ENCODE results near the gene TTYH1. TPM values are rescaled to one million over a fixed set of nuclear protein-coding genes. Genes with fewer than 3 reads are reported as not detected.
A peak's percentile ranks its signal among the peaks of the same experiment; 100 is the strongest.

The TTYH1 gene
- total and polyA plus RNA-seq, 7 experiments from 2014 or later, result 0.10 to 1.8 (median 0.32) TPM; not detected in 3

GRCh38 chr19:54412877-54413276, 2.4 kb upstream of the TTYH1 start:
- Histone ChIP-seq H3K27ac (ENCODE audit: low read depth, low read length) (no peak overlapping the region), H3K4me3 (ENCODE audit: low read length) (no peak overlapping the region), H3K4me1 (ENCODE audit: control insufficient read depth in 2 of 2, insufficient read depth in 2 of 2, low read length in 2 of 2) (peaks cover 0 to 6% of the 10 kb centered on the region in 2 donors), H3K9me3 (ENCODE audit: control insufficient read depth in 2 of 3, low read length in 3 of 3) (no peaks in the 10 kb centered on the region), H3K36me3 (ENCODE audit: control insufficient read depth in 2 of 3, insufficient read depth in 3 of 3, low read length in 3 of 3) (no peaks in the 10 kb centered on the region), H3K27me3 (ENCODE audit: control insufficient read depth in 2 of 2, insufficient read depth in 2 of 2, low read length in 2 of 2) (peaks cover 3 to 15% of the 10 kb centered on the region in 2 donors)
- H3K9me3 Mint-ChIP-seq, result peaks cover 0 to 18% (median 8%) of the 10 kb centered on the region in 11 donors
- CTCF ChIA-PET, result no interaction called here
- POLR2A ChIA-PET, result no interaction called here
- no peak overlapping the region for H3K27ac Mint-ChIP-seq
- peaks cover 0 to 15% (median 3%) of the 10 kb centered on the region in 5 donors for H3K36me3 Mint-ChIP-seq
- no peak overlapping the region for H3K4me3 Mint-ChIP-seq
- peaks cover 26 to 42% (median 40%) of the 10 kb centered on the region in 5 donors for H3K27me3 Mint-ChIP-seq
- H3K4me1 Mint-ChIP-seq, result peaks cover 9 to 17% (median 12%) of the 10 kb centered on the region in 7 donors
- DNase-seq (no peak), ATAC-seq (no peak)
- intact Hi-C loops (cut with micrococcal nuclease), result no loop called here

- no peaks in the 10 kb centered on the region for H3K36me3 ChIP-seq (ENCODE audit: control insufficient read depth in 2 of 3, insufficient read depth in 3 of 3, low read length in 3 of 3)
- H3K9me3 ChIP-seq (ENCODE audit: control insufficient read depth in 2 of 3, low read length in 3 of 3), result no peaks in the 10 kb centered on the region
- ATAC-seq (no peak), DNase-seq (no peak)
- Mint-ChIP-seq H3K9me3 (peaks cover 0 to 14% (median 5%) of the 10 kb centered on the region in 11 donors), H3K27ac (no peak overlapping the region), H3K27me3 (peaks cover 32 to 47% (median 45%) of the 10 kb centered on the region in 5 donors), H3K36me3 (peaks cover 0 to 14% (median 3%) of the 10 kb centered on the region in 5 donors), H3K4me3 (no peak overlapping the region), H3K4me1 (peaks cover 14 to 24% (median 17%) of the 10 kb centered on the region in 7 donors)
- H3K27ac ChIP-seq (ENCODE audit: low read depth, low read length), result no peak overlapping the region
- no peak overlapping the region for H3K4me3 ChIP-seq (ENCODE audit: low read length)
- intact Hi-C loops (cut with micrococcal nuclease), result no loop called here
- CTCF ChIA-PET, result no interaction called here
- peaks cover 3 to 15% of the 10 kb centered on the region in 2 donors for H3K27me3 ChIP-seq (ENCODE audit: control insufficient read depth in 2 of 2, insufficient read depth in 2 of 2, low read length in 2 of 2)
- peaks cover 0 to 11% of the 10 kb centered on the region in 2 donors for H3K4me1 ChIP-seq (ENCODE audit: control insufficient read depth in 2 of 2, insufficient read depth in 2 of 2, low read length in 2 of 2)
- POLR2A ChIA-PET, result no interaction called here
These were observed 1.1 kb upstream of the TTYH1 start for GRCh38 chr19:54414156-54414555.

- H3K4me3 ChIP-seq (ENCODE audit: low read length), result no peak overlapping the region
- intact Hi-C loops (cut with micrococcal nuclease), result no loop called here
- peaks cover 0 to 11% of the 10 kb centered on the region in 2 donors for H3K4me1 ChIP-seq (ENCODE audit: control insufficient read depth in 2 of 2, insufficient read depth in 2 of 2, low read length in 2 of 2)
- no peak overlapping the region for H3K27ac ChIP-seq (ENCODE audit: low read depth, low read length)
- H3K4me1 Mint-ChIP-seq, result peaks cover 14 to 22% (median 20%) of the 10 kb centered on the region in 7 donors
- peaks cover 0 to 15% of the 10 kb centered on the region in 2 donors for H3K27me3 ChIP-seq (ENCODE audit: control insufficient read depth in 2 of 2, insufficient read depth in 2 of 2, low read length in 2 of 2)
- ChIA-PET CTCF (no interaction called here), POLR2A (interaction anchor here (1.3 kb wide), 1 partner anchor 33 kb away, joined by 3 read pairs; the partner anchor contains the start of gene LENG8)
- H3K27ac Mint-ChIP-seq, result no peak overlapping the region
- peaks cover 0 to 10% (median 3%) of the 10 kb centered on the region in 11 donors for H3K9me3 Mint-ChIP-seq
- DNase-seq, result no peak
- H3K36me3 Mint-ChIP-seq, result peaks cover 0 to 13% (median 3%) of the 10 kb centered on the region in 5 donors
- H3K36me3 ChIP-seq (ENCODE audit: control insufficient read depth in 2 of 3, insufficient read depth in 3 of 3, low read length in 3 of 3), result no peaks in the 10 kb centered on the region
- H3K9me3 ChIP-seq (ENCODE audit: control insufficient read depth in 2 of 3, low read length in 3 of 3), result no peaks in the 10 kb centered on the region
- no peak for ATAC-seq
- peak overlapping the region in 2 of 10 donors; percentile 53 to 71 for H3K4me3 Mint-ChIP-seq
- peaks cover 38 to 47% (median 40%) of the 10 kb centered on the region in 5 donors for H3K27me3 Mint-ChIP-seq
These were observed 823 bp downstream of the TTYH1 start for GRCh38 chr19:54415901-54416673.

DNA sequence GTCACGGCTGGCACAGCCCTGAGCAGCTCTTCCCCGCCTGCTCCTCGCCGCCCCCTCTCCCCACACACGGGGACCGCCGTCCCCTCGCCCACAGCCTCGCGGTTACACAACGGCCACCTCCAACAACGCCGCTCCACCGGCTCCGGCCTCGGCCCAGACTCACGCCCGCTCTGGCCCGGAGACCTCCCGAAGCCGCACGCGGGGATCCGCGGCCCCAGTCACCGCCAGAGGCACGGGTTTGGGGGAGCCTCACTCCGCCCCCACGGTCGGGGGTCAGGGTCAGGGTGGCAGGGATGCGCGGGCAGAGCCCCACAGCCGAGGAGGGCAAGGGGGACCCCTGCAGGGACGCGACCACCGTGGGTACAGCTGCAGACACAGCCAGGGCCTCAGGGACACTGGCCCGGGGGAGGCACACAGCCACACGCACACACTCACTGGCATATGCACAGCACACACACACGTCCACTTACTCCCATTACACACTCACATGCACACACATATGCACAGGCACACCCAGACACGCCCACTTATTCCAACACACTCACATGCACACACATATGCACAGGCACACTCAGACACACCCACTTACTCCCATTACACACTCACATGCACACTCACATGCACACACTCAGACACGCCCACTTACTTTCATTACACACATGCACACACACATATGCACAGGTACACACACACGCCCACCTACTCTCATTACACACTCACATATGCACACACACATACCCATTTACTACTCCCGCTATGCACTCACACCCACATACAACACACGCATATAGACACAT, 1.6 kb downstream of the TTYH1 start:
- peak overlapping the region in 6 of 10 donors; percentile 1 to 60 (median 16) for H3K4me3 Mint-ChIP-seq
- H3K9me3 Mint-ChIP-seq, result peaks cover 0 to 10% (median 3%) of the 10 kb centered on the region in 11 donors
- Histone ChIP-seq H3K4me3 (ENCODE audit: low read length) (no peak overlapping the region), H3K36me3 (ENCODE audit: control insufficient read depth in 2 of 3, insufficient read depth in 3 of 3, low read length in 3 of 3) (no peaks in the 10 kb centered on the region), H3K27me3 (ENCODE audit: control insufficient read depth in 2 of 2, insufficient read depth in 2 of 2, low read length in 2 of 2) (peaks cover 0 to 15% of the 10 kb centered on the region in 2 donors), H3K27ac (ENCODE audit: low read depth, low read length) (no peak overlapping the region), H3K9me3 (ENCODE audit: control insufficient read depth in 2 of 3, low read length in 3 of 3) (no peaks in the 10 kb centered on the region), H3K4me1 (ENCODE audit: control insufficient read depth in 2 of 2, insufficient read depth in 2 of 2, low read length in 2 of 2) (peaks cover 0 to 11% of the 10 kb centered on the region in 2 donors)
- POLR2A ChIA-PET, result no interaction called here
- ATAC-seq (no peak), DNase-seq (no peak)
- peaks cover 14 to 22% (median 20%) of the 10 kb centered on the region in 7 donors for H3K4me1 Mint-ChIP-seq
- intact Hi-C loops (cut with micrococcal nuclease), result no loop called here
- peaks cover 0 to 13% (median 3%) of the 10 kb centered on the region in 5 donors for H3K36me3 Mint-ChIP-seq
- H3K27ac Mint-ChIP-seq, result no peak overlapping the region
- H3K27me3 Mint-ChIP-seq, result peaks cover 36 to 47% (median 40%) of the 10 kb centered on the region in 5 donors
- CTCF ChIA-PET, result no interaction called here

DNA sequence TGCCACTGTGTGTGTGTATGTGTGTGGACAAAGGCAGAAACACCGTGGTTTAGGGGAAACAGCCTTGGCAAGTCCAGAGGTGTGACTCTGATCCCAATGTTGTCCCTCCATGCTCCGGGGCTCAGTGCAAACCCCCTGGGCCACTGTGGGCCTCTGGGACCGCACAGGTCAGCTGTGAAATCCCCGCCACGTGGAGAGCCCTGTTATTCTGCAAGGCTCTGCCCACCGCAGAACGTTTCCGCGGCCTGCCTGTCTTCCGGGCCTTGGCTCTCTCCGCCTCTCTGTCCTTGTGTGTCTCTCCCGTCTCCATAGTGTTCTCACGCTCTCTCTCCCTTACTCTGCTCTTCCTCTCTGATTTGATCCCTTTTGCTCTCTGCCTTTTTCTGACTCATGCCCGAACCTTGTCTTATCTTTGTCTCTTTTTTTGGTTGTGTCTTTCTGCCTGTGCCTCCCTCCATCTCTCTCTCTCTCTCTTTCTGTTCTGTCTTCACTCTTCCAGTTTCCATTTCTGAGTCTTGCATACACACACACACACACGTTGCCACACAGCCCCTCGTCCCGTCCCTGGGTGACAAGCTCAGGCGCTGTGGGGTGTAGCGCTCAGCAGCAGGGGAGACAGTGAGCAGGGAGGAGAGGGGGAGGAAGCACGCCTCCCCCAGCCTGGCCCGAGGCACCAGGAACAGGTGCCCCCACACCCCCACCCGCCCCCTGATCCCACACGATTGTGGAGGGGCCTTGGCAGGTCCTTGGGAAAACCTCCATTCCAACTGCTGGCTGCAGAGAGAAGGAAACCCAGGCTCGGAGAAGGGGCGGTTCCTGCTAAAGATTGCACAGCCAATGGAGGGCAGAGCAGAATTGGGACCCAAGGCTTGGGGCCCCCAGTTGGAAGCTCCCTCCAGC, 3.0 kb downstream of the TTYH1 start:
- H3K4me1 ChIP-seq (ENCODE audit: control insufficient read depth in 2 of 2, insufficient read depth in 2 of 2, low read length in 2 of 2), result peaks cover 0 to 11% of the 10 kb centered on the region in 2 donors
- ChIA-PET CTCF (interaction anchor here (0.6 kb wide), 1 partner anchor 65 kb away, joined by 3 read pairs; no protein-coding TSS in a partner anchor), POLR2A (no interaction called here)
- H3K27ac Mint-ChIP-seq, result peak overlapping the region in 2 of 9 donors; percentile 28 to 89
- ATAC-seq (peak; percentile 65), DNase-seq (no peak)
- intact Hi-C loops (cut with micrococcal nuclease), result no loop called here
- peaks cover 0 to 15% of the 10 kb centered on the region in 2 donors for H3K27me3 ChIP-seq (ENCODE audit: control insufficient read depth in 2 of 2, insufficient read depth in 2 of 2, low read length in 2 of 2)
- H3K9me3 ChIP-seq (ENCODE audit: control insufficient read depth in 2 of 3, low read length in 3 of 3), result no peaks in the 10 kb centered on the region
- H3K27me3 Mint-ChIP-seq, result peaks cover 29 to 46% (median 40%) of the 10 kb centered on the region in 5 donors
- H3K27ac ChIP-seq (ENCODE audit: low read depth, low read length), result no peak overlapping the region
- H3K36me3 ChIP-seq (ENCODE audit: control insufficient read depth in 2 of 3, insufficient read depth in 3 of 3, low read length in 3 of 3), result no peaks in the 10 kb centered on the region
- H3K4me1 Mint-ChIP-seq, result peaks cover 14 to 22% (median 20%) of the 10 kb centered on the region in 7 donors
- H3K4me3 ChIP-seq (ENCODE audit: low read length), result no peak overlapping the region
- H3K36me3 Mint-ChIP-seq, result peaks cover 0 to 13% (median 3%) of the 10 kb centered on the region in 5 donors
- H3K9me3 Mint-ChIP-seq, result peaks cover 0 to 10% (median 3%) of the 10 kb centered on the region in 11 donors
- H3K4me3 Mint-ChIP-seq, result peak overlapping the region; percentile 12 to 84 (median 64)
